ENCODE data around the gene RNF151.

DNA sequence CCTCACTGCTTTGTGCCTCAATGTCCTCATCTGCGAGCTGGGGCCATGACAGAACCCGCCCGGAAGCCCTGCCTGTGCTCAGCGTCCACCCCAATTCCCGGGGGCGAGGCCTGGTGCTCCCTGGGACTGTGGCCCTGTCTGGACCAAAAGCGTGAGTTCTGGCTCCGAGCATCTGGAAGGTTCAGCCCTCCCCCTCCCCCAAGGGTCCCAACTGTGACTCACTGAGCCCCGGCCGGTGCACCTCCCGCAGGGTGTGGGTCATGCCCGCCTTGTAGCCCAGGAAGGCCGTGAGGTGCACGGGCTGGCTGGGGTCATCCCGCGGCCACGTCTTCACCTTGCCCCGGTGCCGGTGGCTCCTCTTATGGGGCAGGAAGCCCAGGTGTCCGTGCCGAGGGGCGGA is 12.9 kb upstream of the RNF151 start:
- TF ChIP-seq CTCF (IDR thresholded peaks at IDR 0.05; ENCODE audit: low read depth, low read length) (no peak), EZH2phosphoT487 (IDR thresholded peaks at IDR 0.05; ENCODE audit: low read depth) (no peak)

All from OCI-LY3 (cell line).